IMR-90 (cell line): Measurements from ENCODE around the gene GAB1.

Experiments used
- CEBPB ChIP-seq: IDR thresholded peaks from 2 replicates; pipeline ENCODE4 v1.6.1; 2012; ENCODE audit warnings: low read depth, low read length, improper control_type of control experiment
- FOS ChIP-seq: fragments of 150-350 bp; IDR thresholded peaks from 2 replicates; pipeline ENCODE4 v1.6.1; 2016; ENCODE audit warnings: low read depth, low read length
- MAFK ChIP-seq: IDR thresholded peaks from 2 replicates; pipeline ENCODE4 v1.6.1; 2012; ENCODE audit warnings: low read depth, low read length, improper control_type of control experiment
- MAZ ChIP-seq: IDR thresholded peaks from 2 replicates; pipeline ENCODE4 v1.6.1; 2012; ENCODE audit warnings: low read depth, mild to moderate bottlenecking, low read length, improper control_type of control experiment, moderate library complexity, borderline replicate concordance
- POLR2A ChIP-seq: IDR thresholded peaks from 2 replicates; pipeline ENCODE4 v1.6.1; 2012; ENCODE audit warnings: mild to moderate bottlenecking, low read depth, low read length
- RCOR1 ChIP-seq: IDR thresholded peaks from 2 replicates; pipeline ENCODE4 v1.6.1; 2012; ENCODE audit warnings: mild to moderate bottlenecking, low read length, improper control_type of control experiment; ENCODE audit not compliant: insufficient replicate concordance
- RFX5 ChIP-seq: IDR thresholded peaks from 2 replicates; pipeline ENCODE4 v1.8.0; 2012; ENCODE audit warnings: low read depth, mild to moderate bottlenecking, low read length, moderate library complexity
- SMC3 ChIP-seq: fragments of 150-350 bp; IDR thresholded peaks from 2 replicates; pipeline ENCODE4 v1.6.1; 2016; ENCODE audit warnings: low read depth, mild to moderate bottlenecking, antibody characterized with exemption, low read length, moderate library complexity
- TF ChIP-seq, protein P1 (sequence below): conservative IDR thresholded peaks from 2 replicates; pipeline ENCODE4 v1.5.1; 2012; ENCODE audit warnings: mild to moderate bottlenecking, low read depth, low read length, improper control_type of control experiment

DNA sequence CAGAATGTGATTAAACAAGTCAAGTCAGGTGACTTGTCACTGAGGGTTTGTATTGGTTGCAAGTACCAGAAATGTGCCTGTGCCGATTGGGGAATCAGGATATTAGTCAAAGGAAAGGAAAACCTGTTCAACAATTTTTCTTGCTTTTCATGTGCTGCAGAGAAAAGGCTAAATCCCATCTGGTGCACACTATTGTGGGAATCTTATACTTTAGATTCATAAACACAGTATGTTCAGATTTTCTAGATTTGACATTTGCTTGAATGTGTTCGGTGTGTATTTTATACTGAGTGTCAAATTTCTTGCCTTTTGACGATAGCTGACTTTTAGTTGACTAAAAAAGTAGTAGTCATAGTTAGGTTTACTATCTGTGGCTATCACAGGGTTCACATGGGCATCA lies 37.6 kb downstream of the GAB1 start:
- TF ChIP-seq, protein P1, sequence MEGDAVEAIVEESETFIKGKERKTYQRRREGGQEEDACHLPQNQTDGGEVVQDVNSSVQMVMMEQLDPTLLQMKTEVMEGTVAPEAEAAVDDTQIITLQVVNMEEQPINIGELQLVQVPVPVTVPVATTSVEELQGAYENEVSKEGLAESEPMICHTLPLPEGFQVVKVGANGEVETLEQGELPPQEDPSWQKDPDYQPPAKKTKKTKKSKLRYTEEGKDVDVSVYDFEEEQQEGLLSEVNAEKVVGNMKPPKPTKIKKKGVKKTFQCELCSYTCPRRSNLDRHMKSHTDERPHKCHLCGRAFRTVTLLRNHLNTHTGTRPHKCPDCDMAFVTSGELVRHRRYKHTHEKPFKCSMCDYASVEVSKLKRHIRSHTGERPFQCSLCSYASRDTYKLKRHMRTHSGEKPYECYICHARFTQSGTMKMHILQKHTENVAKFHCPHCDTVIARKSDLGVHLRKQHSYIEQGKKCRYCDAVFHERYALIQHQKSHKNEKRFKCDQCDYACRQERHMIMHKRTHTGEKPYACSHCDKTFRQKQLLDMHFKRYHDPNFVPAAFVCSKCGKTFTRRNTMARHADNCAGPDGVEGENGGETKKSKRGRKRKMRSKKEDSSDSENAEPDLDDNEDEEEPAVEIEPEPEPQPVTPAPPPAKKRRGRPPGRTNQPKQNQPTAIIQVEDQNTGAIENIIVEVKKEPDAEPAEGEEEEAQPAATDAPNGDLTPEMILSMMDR: no peak
- TF ChIP-seq FOS (no peak), SMC3 (no peak), MAZ (no peak), POLR2A (no peak), CEBPB (no peak), RFX5 (no peak), MAFK (no peak), RCOR1 (no peak)
